ENCODE measurements around the gene ITGA6.

ITGA6 gene

GRCh38 chr2:172427256-172427989 lies at the start of gene ITGA6:
Gene ITGA6 (plus strand): TSS chr2:172427586.
- no peaks in the 10 kb centered on the region for H3K9me3 ChIP-seq (ENCODE audit: control insufficient read depth in 2 of 2, low read length in 2 of 2)
- peak within 1 kb of the TSS; percentile 97 to 99 for H3K27ac ChIP-seq (ENCODE audit: low read depth in 2 of 2, low read length in 2 of 2)
- H3K4me3 ChIP-seq (ENCODE audit: low read length in 2 of 2), result peak within 1 kb of the TSS; percentile 79
- peak within 1 kb of the TSS; percentile 93 to 94 for H3K9ac ChIP-seq (ENCODE audit: low read depth in 1 of 2, low read length in 2 of 2)
- no peaks in the 10 kb centered on the region for H3K27me3 ChIP-seq (ENCODE audit: control insufficient read depth in 2 of 2, insufficient read depth in 2 of 2, low read length in 2 of 2)
- no peaks in the 10 kb centered on the region for H3K36me3 ChIP-seq (ENCODE audit: control insufficient read depth in 2 of 2, insufficient read depth in 2 of 2, low read length in 2 of 2)
- peaks cover 30 to 40% of the 10 kb centered on the region in 2 donors for H3K4me1 ChIP-seq (ENCODE audit: control insufficient read depth in 2 of 2, insufficient read depth in 2 of 2, low read length in 2 of 2)

GRCh38 chr2:172380436-172381274 lies 46.7 kb upstream of the ITGA6 start:
- Histone ChIP-seq H3K4me3 (ENCODE audit: low read length in 2 of 2) (no peak overlapping the region), H3K27ac (ENCODE audit: low read depth in 2 of 2, low read length in 2 of 2) (no peak overlapping the region), H3K9ac (ENCODE audit: low read depth in 1 of 2, low read length in 2 of 2) (no peak overlapping the region), H3K4me1 (ENCODE audit: control insufficient read depth in 2 of 2, insufficient read depth in 2 of 2, low read length in 2 of 2) (no peaks in the 10 kb centered on the region), H3K27me3 (ENCODE audit: control insufficient read depth in 2 of 2, insufficient read depth in 2 of 2, low read length in 2 of 2) (no peaks in the 10 kb centered on the region), H3K9me3 (ENCODE audit: control insufficient read depth in 2 of 2, low read length in 2 of 2) (peaks cover 0 to 2% of the 10 kb centered on the region in 2 donors), H3K36me3 (ENCODE audit: control insufficient read depth in 2 of 2, insufficient read depth in 2 of 2, low read length in 2 of 2) (no peaks in the 10 kb centered on the region)

GRCh38 chr2:172381275-172382027 lies 45.9 kb upstream of the ITGA6 start:
- H3K27me3 ChIP-seq (ENCODE audit: control insufficient read depth in 2 of 2, insufficient read depth in 2 of 2, low read length in 2 of 2), result no peaks in the 10 kb centered on the region
- no peak overlapping the region for H3K9ac ChIP-seq (ENCODE audit: low read depth in 1 of 2, low read length in 2 of 2)
- H3K4me3 ChIP-seq (ENCODE audit: low read length in 2 of 2), result no peak overlapping the region
- no peaks in the 10 kb centered on the region for H3K36me3 ChIP-seq (ENCODE audit: control insufficient read depth in 2 of 2, insufficient read depth in 2 of 2, low read length in 2 of 2)
- no peak overlapping the region for H3K27ac ChIP-seq (ENCODE audit: low read depth in 2 of 2, low read length in 2 of 2)
- peaks cover 0 to 2% of the 10 kb centered on the region in 2 donors for H3K9me3 ChIP-seq (ENCODE audit: control insufficient read depth in 2 of 2, low read length in 2 of 2)
- H3K4me1 ChIP-seq (ENCODE audit: control insufficient read depth in 2 of 2, insufficient read depth in 2 of 2, low read length in 2 of 2), result no peaks in the 10 kb centered on the region

GRCh38 chr2:172387361-172387760 lies 40.0 kb upstream of the ITGA6 start:
- no peak overlapping the region for H3K27ac ChIP-seq (ENCODE audit: low read depth in 2 of 2, low read length in 2 of 2)
- no peaks in the 10 kb centered on the region for H3K9me3 ChIP-seq (ENCODE audit: control insufficient read depth in 2 of 2, low read length in 2 of 2)
- H3K4me3 ChIP-seq (ENCODE audit: low read length in 2 of 2), result no peak overlapping the region
- H3K9ac ChIP-seq (ENCODE audit: low read depth in 1 of 2, low read length in 2 of 2), result no peak overlapping the region
- H3K36me3 ChIP-seq (ENCODE audit: control insufficient read depth in 2 of 2, insufficient read depth in 2 of 2, low read length in 2 of 2), result no peaks in the 10 kb centered on the region
- H3K27me3 ChIP-seq (ENCODE audit: control insufficient read depth in 2 of 2, insufficient read depth in 2 of 2, low read length in 2 of 2), result no peaks in the 10 kb centered on the region
- H3K4me1 ChIP-seq (ENCODE audit: control insufficient read depth in 2 of 2, insufficient read depth in 2 of 2, low read length in 2 of 2), result no peaks in the 10 kb centered on the region

GRCh38 chr2:172389685-172390339 lies 37.6 kb upstream of the ITGA6 start:
- no peaks in the 10 kb centered on the region for H3K27me3 ChIP-seq (ENCODE audit: control insufficient read depth in 2 of 2, insufficient read depth in 2 of 2, low read length in 2 of 2)
- H3K9me3 ChIP-seq (ENCODE audit: control insufficient read depth in 2 of 2, low read length in 2 of 2), result no peaks in the 10 kb centered on the region
- H3K4me1 ChIP-seq (ENCODE audit: control insufficient read depth in 2 of 2, insufficient read depth in 2 of 2, low read length in 2 of 2), result peaks cover 0 to 11% of the 10 kb centered on the region in 2 donors
- no peak overlapping the region for H3K9ac ChIP-seq (ENCODE audit: low read depth in 1 of 2, low read length in 2 of 2)
- no peak overlapping the region for H3K4me3 ChIP-seq (ENCODE audit: low read length in 2 of 2)
- H3K36me3 ChIP-seq (ENCODE audit: control insufficient read depth in 2 of 2, insufficient read depth in 2 of 2, low read length in 2 of 2), result no peaks in the 10 kb centered on the region
- H3K27ac ChIP-seq (ENCODE audit: low read depth in 2 of 2, low read length in 2 of 2), result no peak overlapping the region

GRCh38 chr2:172394002-172394401 lies 33.4 kb upstream of the ITGA6 start:
- Histone ChIP-seq H3K4me1 (ENCODE audit: control insufficient read depth in 2 of 2, insufficient read depth in 2 of 2, low read length in 2 of 2) (peaks cover 0 to 11% of the 10 kb centered on the region in 2 donors), H3K27me3 (ENCODE audit: control insufficient read depth in 2 of 2, insufficient read depth in 2 of 2, low read length in 2 of 2) (peaks cover 0 to 2% of the 10 kb centered on the region in 2 donors), H3K36me3 (ENCODE audit: control insufficient read depth in 2 of 2, insufficient read depth in 2 of 2, low read length in 2 of 2) (no peaks in the 10 kb centered on the region), H3K9ac (ENCODE audit: low read depth in 1 of 2, low read length in 2 of 2) (no peak overlapping the region), H3K9me3 (ENCODE audit: control insufficient read depth in 2 of 2, low read length in 2 of 2) (no peaks in the 10 kb centered on the region), H3K4me3 (ENCODE audit: low read length in 2 of 2) (peak overlapping the region in 1 of 2 donors; percentile 20), H3K27ac (ENCODE audit: low read depth in 2 of 2, low read length in 2 of 2) (no peak overlapping the region)

GRCh38 chr2:172395503-172395902 lies 31.9 kb upstream of the ITGA6 start:
- Histone ChIP-seq H3K9ac (ENCODE audit: low read depth in 1 of 2, low read length in 2 of 2) (no peak overlapping the region), H3K9me3 (ENCODE audit: control insufficient read depth in 2 of 2, low read length in 2 of 2) (no peaks in the 10 kb centered on the region), H3K4me3 (ENCODE audit: low read length in 2 of 2) (no peak overlapping the region), H3K27me3 (ENCODE audit: control insufficient read depth in 2 of 2, insufficient read depth in 2 of 2, low read length in 2 of 2) (peaks cover 0 to 2% of the 10 kb centered on the region in 2 donors), H3K27ac (ENCODE audit: low read depth in 2 of 2, low read length in 2 of 2) (no peak overlapping the region), H3K36me3 (ENCODE audit: control insufficient read depth in 2 of 2, insufficient read depth in 2 of 2, low read length in 2 of 2) (no peaks in the 10 kb centered on the region), H3K4me1 (ENCODE audit: control insufficient read depth in 2 of 2, insufficient read depth in 2 of 2, low read length in 2 of 2) (peaks cover 0 to 11% of the 10 kb centered on the region in 2 donors)

GRCh38 chr2:172397148-172397834 lies 30.1 kb upstream of the ITGA6 start:
- peaks cover 0 to 2% of the 10 kb centered on the region in 2 donors for H3K27me3 ChIP-seq (ENCODE audit: control insufficient read depth in 2 of 2, insufficient read depth in 2 of 2, low read length in 2 of 2)
- H3K27ac ChIP-seq (ENCODE audit: low read depth in 2 of 2, low read length in 2 of 2), result no peak overlapping the region

GRCh38 chr2:172398440-172398839 lies 28.9 kb upstream of the ITGA6 start:
- Histone ChIP-seq H3K4me1 (ENCODE audit: control insufficient read depth in 2 of 2, insufficient read depth in 2 of 2, low read length in 2 of 2) (peaks cover 0 to 11% of the 10 kb centered on the region in 2 donors), H3K36me3 (ENCODE audit: control insufficient read depth in 2 of 2, insufficient read depth in 2 of 2, low read length in 2 of 2) (no peaks in the 10 kb centered on the region)

More at GRCh38 chr2:172397148-172397834, 30.1 kb upstream of the ITGA6 start:
- Histone ChIP-seq H3K9ac (ENCODE audit: low read depth in 1 of 2, low read length in 2 of 2) (no peak overlapping the region), H3K36me3 (ENCODE audit: control insufficient read depth in 2 of 2, insufficient read depth in 2 of 2, low read length in 2 of 2) (no peaks in the 10 kb centered on the region), H3K4me3 (ENCODE audit: low read length in 2 of 2) (no peak overlapping the region), H3K4me1 (ENCODE audit: control insufficient read depth in 2 of 2, insufficient read depth in 2 of 2, low read length in 2 of 2) (peaks cover 0 to 11% of the 10 kb centered on the region in 2 donors), H3K9me3 (ENCODE audit: control insufficient read depth in 2 of 2, low read length in 2 of 2) (no peaks in the 10 kb centered on the region)

More at GRCh38 chr2:172398440-172398839, 28.9 kb upstream of the ITGA6 start:
- H3K27me3 ChIP-seq (ENCODE audit: control insufficient read depth in 2 of 2, insufficient read depth in 2 of 2, low read length in 2 of 2), result peaks cover 0 to 2% of the 10 kb centered on the region in 2 donors
- no peak overlapping the region for H3K9ac ChIP-seq (ENCODE audit: low read depth in 1 of 2, low read length in 2 of 2)
- H3K4me3 ChIP-seq (ENCODE audit: low read length in 2 of 2), result no peak overlapping the region
- no peak overlapping the region for H3K27ac ChIP-seq (ENCODE audit: low read depth in 2 of 2, low read length in 2 of 2)
- H3K9me3 ChIP-seq (ENCODE audit: control insufficient read depth in 2 of 2, low read length in 2 of 2), result no peaks in the 10 kb centered on the region
